Neural crest cell (in vitro differentiated cells): ENCODE data around the gene DBP. TPM values are rescaled to one million over a fixed set of nuclear protein-coding genes. Genes with fewer than 3 reads are reported as not detected.
A peak's percentile ranks its signal among the peaks of the same experiment; 100 is the strongest.

Source experiments
- DNase-seq: peaks from one replicate; pipeline ENCODE4 v3.0.0; 2021; ENCODE audit warnings: low read depth, mixed read lengths, low spot score
- H3K27ac Mint-ChIP-seq: one replicate; pipeline ENCODE4 v1.8.0; 2021; ENCODE audit warnings: mild to moderate bottlenecking, mixed read lengths; ENCODE audit not compliant: unreplicated experiment
- H3K27me3 Mint-ChIP-seq: 2 replicates; pipeline ENCODE4 v1.8.0; 2021; ENCODE audit warnings: low read depth, mild to moderate bottlenecking, mixed read lengths
- H3K36me3 Mint-ChIP-seq: 2 replicates; pipeline ENCODE4 v1.8.0; 2021; ENCODE audit warnings: low read depth, mild to moderate bottlenecking, mixed read lengths
- H3K4me1 Mint-ChIP-seq: 2 replicates; pipeline ENCODE4 v1.8.0; 2021; ENCODE audit warnings: mixed read lengths
- H3K4me3 Mint-ChIP-seq: one replicate; pipeline ENCODE4 v1.8.0; 2021; ENCODE audit warnings: mild to moderate bottlenecking, mixed read lengths
- H3K9me3 Mint-ChIP-seq: 2 replicates; pipeline ENCODE4 v1.8.0; 2021; ENCODE audit warnings: mixed read lengths
- total RNA-seq: library from RNA; stranded (reverse); gene quantifications from 2 replicates; pipeline ENCODE4 v1.2.1, GENCODE V29; 2021
- TF ChIP-seq, protein P1 (sequence below): fragments of 200-600 bp; sonication (generic); conservative IDR thresholded peaks from 2 replicates; pipeline ENCODE4 v1.5.0; 2021; ENCODE audit warnings: antibody characterized with exemption, mild to moderate bottlenecking

Gene DBP
- total RNA-seq, 1 donor from 2014 or later, result 5.2 TPM

- H3K9me3 Mint-ChIP-seq, result no peaks in the 10 kb centered on the region
- H3K4me3 Mint-ChIP-seq, result peak overlapping the region; percentile 59
- no peak overlapping the region for H3K27ac Mint-ChIP-seq
Measured at GRCh38 chr19:48646722-48647216, 9.6 kb upstream of the DBP start.

DNA sequence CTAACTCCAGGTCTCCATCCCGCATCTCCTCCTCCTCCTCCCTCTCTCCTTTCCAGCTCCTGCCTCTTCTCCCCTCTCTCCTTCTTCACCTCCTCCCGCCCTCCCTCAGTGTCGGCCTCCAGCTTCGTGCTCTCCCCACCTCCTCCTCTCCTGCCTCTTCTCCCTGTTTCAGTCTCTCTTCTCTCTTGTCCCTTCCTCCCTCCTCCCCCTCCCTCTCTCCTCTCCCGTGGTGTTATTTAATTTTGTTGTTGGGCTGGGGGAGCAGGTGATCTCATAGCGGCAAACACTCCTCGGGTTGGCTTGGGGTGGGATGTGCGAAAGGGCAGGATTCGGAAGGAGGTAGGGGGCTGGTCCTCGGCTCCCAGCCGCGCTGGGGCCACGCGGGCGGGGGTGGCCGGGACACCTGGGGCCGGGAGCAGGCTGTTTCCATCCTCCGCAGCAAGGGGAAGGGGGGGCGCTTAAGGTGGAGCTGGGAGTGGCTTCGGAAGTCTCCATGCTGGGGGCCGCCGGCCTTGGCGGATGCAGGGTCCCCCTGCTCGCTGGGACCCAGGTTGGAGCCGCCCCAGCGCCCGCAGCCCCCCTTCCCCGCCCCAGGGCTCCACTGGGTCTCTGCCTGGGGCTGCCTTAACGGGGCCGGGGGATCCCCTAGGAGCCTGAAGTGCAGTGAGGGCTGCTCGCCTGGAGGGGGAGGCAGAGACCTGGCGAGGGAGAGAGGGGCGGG lies 9.0 kb upstream of the DBP start, which contains the start of gene CA11:
Gene CA11, minus strand, starts transcription at position 187 of the 721 bp plus-strand sequence. CDS start 555 bp downstream, outside the sequence.
- Mint-ChIP-seq H3K4me3 (peak within 1 kb of the TSS; percentile 81), H3K36me3 (no peaks in the 10 kb centered on the region), H3K4me1 (peaks cover 24% of the 10 kb centered on the region), H3K27ac (peak within 1 kb of the TSS; percentile 43), H3K27me3 (peaks cover 14% of the 10 kb centered on the region), H3K9me3 (no peaks in the 10 kb centered on the region)
- peak; percentile 92 for DNase-seq
- TF ChIP-seq, protein P1, sequence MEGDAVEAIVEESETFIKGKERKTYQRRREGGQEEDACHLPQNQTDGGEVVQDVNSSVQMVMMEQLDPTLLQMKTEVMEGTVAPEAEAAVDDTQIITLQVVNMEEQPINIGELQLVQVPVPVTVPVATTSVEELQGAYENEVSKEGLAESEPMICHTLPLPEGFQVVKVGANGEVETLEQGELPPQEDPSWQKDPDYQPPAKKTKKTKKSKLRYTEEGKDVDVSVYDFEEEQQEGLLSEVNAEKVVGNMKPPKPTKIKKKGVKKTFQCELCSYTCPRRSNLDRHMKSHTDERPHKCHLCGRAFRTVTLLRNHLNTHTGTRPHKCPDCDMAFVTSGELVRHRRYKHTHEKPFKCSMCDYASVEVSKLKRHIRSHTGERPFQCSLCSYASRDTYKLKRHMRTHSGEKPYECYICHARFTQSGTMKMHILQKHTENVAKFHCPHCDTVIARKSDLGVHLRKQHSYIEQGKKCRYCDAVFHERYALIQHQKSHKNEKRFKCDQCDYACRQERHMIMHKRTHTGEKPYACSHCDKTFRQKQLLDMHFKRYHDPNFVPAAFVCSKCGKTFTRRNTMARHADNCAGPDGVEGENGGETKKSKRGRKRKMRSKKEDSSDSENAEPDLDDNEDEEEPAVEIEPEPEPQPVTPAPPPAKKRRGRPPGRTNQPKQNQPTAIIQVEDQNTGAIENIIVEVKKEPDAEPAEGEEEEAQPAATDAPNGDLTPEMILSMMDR, result peak; percentile 85

More at GRCh38 chr19:48646722-48647216, 9.6 kb upstream of the DBP start:
- peaks cover 24% of the 10 kb centered on the region for H3K4me1 Mint-ChIP-seq
- H3K27me3 Mint-ChIP-seq, result peaks cover 10% of the 10 kb centered on the region
- H3K36me3 Mint-ChIP-seq, result no peaks in the 10 kb centered on the region
- DNase-seq, result no peak
- TF ChIP-seq, protein P1, result no peak

GRCh38 chr19:48645620-48646000 lies 8.4 kb upstream of the DBP start:
- peaks cover 17% of the 10 kb centered on the region for H3K27me3 Mint-ChIP-seq
- DNase-seq, result no peak
- TF ChIP-seq, protein P1, result no peak
- peak overlapping the region; percentile 81 for H3K4me3 Mint-ChIP-seq
- H3K36me3 Mint-ChIP-seq, result no peaks in the 10 kb centered on the region
- no peaks in the 10 kb centered on the region for H3K9me3 Mint-ChIP-seq
- peaks cover 24% of the 10 kb centered on the region for H3K4me1 Mint-ChIP-seq
- peak overlapping the region; percentile 19 for H3K27ac Mint-ChIP-seq

GRCh38 chr19:48644839-48645619 lies 7.8 kb upstream of the DBP start:
- Mint-ChIP-seq H3K27me3 (peaks cover 17% of the 10 kb centered on the region), H3K4me3 (peak overlapping the region; percentile 81), H3K9me3 (no peaks in the 10 kb centered on the region), H3K27ac (no peak overlapping the region), H3K36me3 (no peaks in the 10 kb centered on the region), H3K4me1 (peaks cover 24% of the 10 kb centered on the region)
- DNase-seq, result peak; percentile 67
- TF ChIP-seq, protein P1, result no peak

DNA sequence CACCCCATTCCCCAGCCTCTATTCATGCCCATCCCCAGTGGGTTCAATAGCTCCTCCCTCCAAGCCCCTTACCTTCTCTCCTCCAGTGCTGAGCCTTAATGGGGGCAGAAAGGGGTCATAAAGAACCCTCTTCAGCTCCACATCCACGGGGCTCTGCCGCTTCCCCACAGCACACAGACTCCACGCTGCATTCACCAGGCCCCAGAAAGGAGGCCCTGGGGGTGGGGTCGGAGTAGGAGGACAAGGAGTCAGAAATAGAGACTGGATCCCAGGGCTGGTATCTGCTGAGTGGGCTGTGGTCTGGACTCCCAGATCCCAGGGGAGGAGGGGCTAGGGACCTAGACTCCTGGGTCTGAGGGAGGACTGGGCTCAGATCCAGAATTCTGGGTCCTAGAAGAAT lies 7.2 kb upstream of the DBP start:
- Mint-ChIP-seq H3K4me3 (peak overlapping the region; percentile 79), H3K9me3 (no peaks in the 10 kb centered on the region), H3K4me1 (peaks cover 24% of the 10 kb centered on the region), H3K27ac (no peak overlapping the region), H3K36me3 (no peaks in the 10 kb centered on the region), H3K27me3 (peaks cover 21% of the 10 kb centered on the region)
- DNase-seq, result no peak
- TF ChIP-seq, protein P1, result no peak
